HAP-1 (cell line): Measurements from ENCODE around the gene SHROOM4.

ENCODE experiments used
- DNase-seq, 2 experiments: peaks; one replicate each; pipeline ENCODE4 v3.0.0-alpha.2; 2016 to 2020; ENCODE audit warnings: low spot score in 2 of 2
- H3K27me3 ChIP-seq: fragments of 250-450 bp; sonication (Bioruptor Pico); 2 replicates; pipeline ENCODE4 v1.5.1; 2020; ENCODE audit warnings: low read depth, mild to moderate bottlenecking, moderate library complexity
- H3K36me3 ChIP-seq: fragments of 250-450 bp; sonication (Bioruptor Pico); replicated peaks from 2 replicates; pipeline ENCODE4 v1.5.1; 2020; ENCODE audit warnings: mild to moderate bottlenecking
- H3K4me1 ChIP-seq: fragments of 250-450 bp; sonication (Bioruptor Pico); 2 replicates; pipeline ENCODE4 v1.5.1; 2020; ENCODE audit warnings: mild to moderate bottlenecking
- H3K4me3 ChIP-seq: fragments of 250-450 bp; sonication (Bioruptor Pico); 2 replicates; pipeline ENCODE4 v1.5.1; 2020; ENCODE audit warnings: mild to moderate bottlenecking, moderate library complexity
- H3K9me3 ChIP-seq: fragments of 250-450 bp; sonication (Bioruptor Pico); 2 replicates; pipeline ENCODE4 v1.5.1; 2020; ENCODE audit warnings: mild to moderate bottlenecking, moderate library complexity
- in situ Hi-C: fragments of 300-500 bp; cut with MboI; formaldehyde crosslinking; loops from 3 replicates; pipeline ENCODE4 v1.14.3; 2020; ENCODE audit warnings: low sequenced_read_pairs, inconsistent platforms, mixed read lengths

The SHROOM4 gene

DNA sequence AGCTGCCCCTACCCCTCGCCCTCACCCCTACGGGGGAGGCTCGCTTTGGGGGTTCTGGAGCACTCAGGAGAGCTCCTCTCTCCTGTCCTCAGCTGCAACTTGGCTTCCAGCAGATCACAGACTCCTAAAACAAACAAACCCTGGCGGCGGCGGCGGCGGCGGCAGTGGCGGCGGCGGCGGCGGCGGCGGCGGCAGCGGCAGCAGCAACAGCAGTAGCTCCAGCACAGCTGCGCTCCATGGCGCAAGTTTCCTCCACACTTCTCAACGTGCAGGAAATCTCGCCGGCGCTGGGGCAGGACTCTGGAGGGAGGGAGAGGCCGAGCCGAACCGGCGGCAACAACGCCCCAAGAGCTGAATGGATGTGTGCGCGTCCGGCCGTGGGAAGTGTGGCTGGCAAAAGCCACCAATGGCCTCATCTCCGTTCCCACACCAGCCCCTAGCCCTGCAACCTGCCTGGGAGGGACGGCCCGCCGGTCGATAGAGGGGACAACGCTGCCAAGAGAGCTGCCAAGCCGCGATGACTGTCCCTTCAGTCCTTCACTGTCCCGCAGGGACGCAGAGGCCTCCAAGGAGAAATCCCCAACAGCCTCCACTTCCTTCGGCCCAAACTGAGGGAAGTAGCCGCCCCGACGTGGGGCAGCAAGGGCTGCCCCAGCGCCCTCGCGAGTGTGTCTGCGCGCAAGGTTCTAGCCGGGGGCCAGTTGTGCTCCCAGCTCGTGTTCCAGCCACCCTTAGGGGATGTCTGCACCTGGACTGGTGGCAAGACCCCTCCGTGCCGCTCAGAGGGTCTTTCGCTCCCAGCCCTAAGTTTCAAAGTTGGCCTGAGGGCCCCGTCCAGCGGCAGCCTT is 775 bp downstream of the SHROOM4 start:
- DNase-seq, result peak; percentile 23 to 69
- H3K4me1 ChIP-seq, result peaks cover 12% of the 10 kb centered on the region
- no peaks in the 10 kb centered on the region for H3K27me3 ChIP-seq
- no peaks in the 10 kb centered on the region for H3K36me3 ChIP-seq
- no peaks in the 10 kb centered on the region for H3K9me3 ChIP-seq
- in situ Hi-C loops, result no loop called here
- peak overlapping the region; percentile 48 for H3K4me3 ChIP-seq

- in situ Hi-C loops, result no loop called here
- Histone ChIP-seq H3K4me1 (no peaks in the 10 kb centered on the region), H3K27me3 (no peaks in the 10 kb centered on the region), H3K36me3 (no peaks in the 10 kb centered on the region), H3K4me3 (no peak overlapping the region), H3K9me3 (no peaks in the 10 kb centered on the region)
- no peak for DNase-seq
Measured at GRCh38 chrX:50805276-50805675, 8.7 kb downstream of the SHROOM4 start.

DNA sequence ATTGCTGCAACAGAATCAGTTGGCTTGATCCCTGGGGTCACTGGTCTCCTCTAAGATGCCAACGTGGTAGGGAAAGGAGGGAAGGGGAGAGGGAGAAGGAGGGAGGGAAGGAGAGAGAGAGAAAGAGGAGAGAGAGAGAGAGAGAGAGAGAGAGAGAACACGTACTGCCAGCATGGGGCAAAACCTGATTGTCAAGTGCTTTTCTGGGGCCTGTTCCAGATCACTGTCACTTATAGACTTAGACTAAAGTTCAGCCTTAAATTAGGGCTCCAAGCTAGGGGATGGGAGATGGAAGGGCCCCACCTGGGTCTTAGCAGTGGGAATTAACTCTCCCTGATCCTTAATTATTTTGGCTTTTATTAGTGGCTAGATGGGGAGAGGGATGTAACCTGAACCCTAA is 12.9 kb downstream of the SHROOM4 start:
- Histone ChIP-seq H3K4me3 (no peak overlapping the region), H3K36me3 (no peaks in the 10 kb centered on the region), H3K4me1 (no peaks in the 10 kb centered on the region), H3K27me3 (no peaks in the 10 kb centered on the region), H3K9me3 (no peaks in the 10 kb centered on the region)
- in situ Hi-C loops, result no loop called here
- no peak for DNase-seq

DNA sequence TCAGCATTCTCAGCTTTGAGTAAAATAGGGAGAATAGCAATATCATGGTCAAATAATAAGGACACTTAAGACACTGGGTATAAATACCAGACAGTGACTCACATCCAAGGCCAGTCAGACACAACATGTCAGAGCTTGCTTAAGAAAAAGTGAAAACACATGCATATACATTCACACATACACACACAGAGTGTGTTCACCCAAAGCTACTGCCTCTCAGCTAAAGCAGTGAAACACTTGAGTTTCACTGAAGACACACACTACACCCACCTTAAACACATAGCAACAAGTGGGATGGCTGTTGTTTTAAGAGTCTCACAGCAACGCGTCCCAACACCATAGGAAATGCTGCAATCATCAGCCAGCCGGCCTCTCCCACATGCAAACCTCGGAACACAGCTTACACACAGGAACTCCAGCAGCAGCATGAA is 14.4 kb downstream of the SHROOM4 start:
- Histone ChIP-seq H3K27me3 (no peaks in the 10 kb centered on the region), H3K36me3 (no peaks in the 10 kb centered on the region), H3K4me3 (no peak overlapping the region), H3K4me1 (no peaks in the 10 kb centered on the region), H3K9me3 (no peaks in the 10 kb centered on the region)
- in situ Hi-C loops, result no loop called here
- DNase-seq, result no peak

DNA sequence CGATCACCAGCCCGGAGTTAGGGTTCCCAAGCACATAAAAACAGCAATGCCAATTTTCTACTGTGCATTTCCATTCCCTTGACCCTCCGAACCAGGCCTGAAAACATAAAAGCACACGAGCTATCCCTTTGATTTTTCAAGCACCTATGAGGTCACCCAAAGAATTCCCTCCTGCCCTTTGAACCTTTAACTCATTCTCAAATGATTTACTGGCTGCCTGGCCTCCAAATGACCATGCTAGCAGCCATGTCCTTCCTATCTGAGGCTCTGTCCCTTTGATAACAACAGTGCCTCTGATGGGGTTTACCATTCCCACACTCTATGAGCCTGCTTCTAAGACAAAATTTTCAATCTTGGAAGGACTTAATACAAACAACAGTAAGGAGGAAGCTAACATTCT is 15.2 kb downstream of the SHROOM4 start:
- Histone ChIP-seq H3K36me3 (no peaks in the 10 kb centered on the region), H3K4me1 (peaks cover 5% of the 10 kb centered on the region), H3K4me3 (no peak overlapping the region), H3K27me3 (no peaks in the 10 kb centered on the region), H3K9me3 (no peaks in the 10 kb centered on the region)
- in situ Hi-C loops, result no loop called here
- no peak for DNase-seq

DNA sequence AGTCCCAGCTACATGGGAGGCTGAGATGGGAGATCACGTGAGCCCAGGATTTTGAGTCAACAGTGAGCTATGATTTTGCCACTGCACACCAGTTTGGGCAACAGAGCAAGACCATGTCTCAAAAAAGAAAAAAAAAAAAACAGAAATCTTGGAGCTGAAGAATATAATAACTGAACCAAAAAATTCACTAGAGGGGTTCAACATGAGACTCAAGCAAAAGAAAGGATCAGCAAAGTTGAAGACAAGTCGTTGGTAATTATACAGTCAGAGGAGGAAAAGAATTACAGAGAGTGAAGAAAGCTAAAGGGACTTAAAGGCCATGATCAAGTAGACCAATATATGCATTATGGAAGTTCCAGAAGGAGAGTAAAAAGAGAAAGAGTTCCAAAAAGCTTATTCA is 26.9 kb downstream of the SHROOM4 start:
- H3K4me3 ChIP-seq, result no peak overlapping the region
- no peaks in the 10 kb centered on the region for H3K9me3 ChIP-seq
- H3K36me3 ChIP-seq, result no peaks in the 10 kb centered on the region
- no peak for DNase-seq
- in situ Hi-C loops, result no loop called here
- no peaks in the 10 kb centered on the region for H3K27me3 ChIP-seq
- no peaks in the 10 kb centered on the region for H3K4me1 ChIP-seq

GRCh38 chrX:50780144-50780543 is 33.9 kb downstream of the SHROOM4 start:
- H3K9me3 ChIP-seq, result no peaks in the 10 kb centered on the region
- no peaks in the 10 kb centered on the region for H3K36me3 ChIP-seq
- peaks cover 33% of the 10 kb centered on the region for H3K4me1 ChIP-seq
- in situ Hi-C loops, result no loop called here
- no peaks in the 10 kb centered on the region for H3K27me3 ChIP-seq
- no peak for DNase-seq
- H3K4me3 ChIP-seq, result no peak overlapping the region

DNA sequence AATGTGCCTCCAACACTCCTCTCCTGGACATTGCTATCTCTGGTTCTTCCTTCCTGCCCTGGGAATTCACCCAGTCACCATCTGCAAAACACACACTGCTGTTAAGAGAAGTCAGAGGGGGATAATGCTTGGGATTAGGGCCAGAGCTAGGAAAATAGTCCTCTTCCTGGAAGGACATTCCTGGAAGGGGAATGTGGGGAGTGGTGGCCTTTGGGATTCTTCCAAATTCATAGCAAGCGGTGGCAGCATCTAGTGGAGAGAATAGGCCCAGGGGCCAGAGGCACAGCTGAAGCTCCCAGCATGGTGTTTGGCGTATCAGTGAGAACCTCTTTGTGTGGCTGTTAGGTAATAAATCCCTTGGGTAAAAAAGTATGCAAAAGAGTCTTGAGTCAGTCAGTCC is 34.3 kb downstream of the SHROOM4 start:
- no peaks in the 10 kb centered on the region for H3K27me3 ChIP-seq
- no peaks in the 10 kb centered on the region for H3K36me3 ChIP-seq
- in situ Hi-C loops, result no loop called here
- H3K4me1 ChIP-seq, result peaks cover 33% of the 10 kb centered on the region
- no peaks in the 10 kb centered on the region for H3K9me3 ChIP-seq
- DNase-seq, result peak; percentile 75 to 81
- no peak overlapping the region for H3K4me3 ChIP-seq

GRCh38 chrX:50778272-50778671 is 35.7 kb downstream of the SHROOM4 start:
- H3K36me3 ChIP-seq, result no peaks in the 10 kb centered on the region
- DNase-seq, result no peak
- no peak overlapping the region for H3K4me3 ChIP-seq
- in situ Hi-C loops, result no loop called here
- no peaks in the 10 kb centered on the region for H3K9me3 ChIP-seq
- H3K4me1 ChIP-seq, result peaks cover 33% of the 10 kb centered on the region
- no peaks in the 10 kb centered on the region for H3K27me3 ChIP-seq

DNA sequence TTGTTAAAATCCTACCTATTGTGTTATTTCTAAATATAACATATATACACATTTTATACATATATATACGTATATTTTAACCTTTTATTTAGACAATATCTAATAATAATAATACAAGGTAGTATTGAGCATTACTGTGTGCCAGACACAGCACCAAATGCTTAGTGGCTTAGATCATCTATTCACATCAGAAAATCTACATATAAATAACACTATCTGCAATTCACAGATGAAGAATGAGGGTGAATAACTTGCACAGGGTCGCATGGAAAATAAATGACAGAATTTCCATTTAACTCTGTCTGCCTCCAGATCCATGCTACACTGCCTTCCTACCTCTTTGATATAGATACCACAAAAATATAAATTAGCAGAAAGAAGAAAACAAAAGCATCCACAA is 37.7 kb downstream of the SHROOM4 start:
- no peak overlapping the region for H3K4me3 ChIP-seq
- H3K4me1 ChIP-seq, result peaks cover 33% of the 10 kb centered on the region
- H3K9me3 ChIP-seq, result no peaks in the 10 kb centered on the region
- H3K36me3 ChIP-seq, result no peaks in the 10 kb centered on the region
- in situ Hi-C loops, result no loop called here
- no peaks in the 10 kb centered on the region for H3K27me3 ChIP-seq
- DNase-seq, result peak in 1 of 2 experiments; percentile 84

DNA sequence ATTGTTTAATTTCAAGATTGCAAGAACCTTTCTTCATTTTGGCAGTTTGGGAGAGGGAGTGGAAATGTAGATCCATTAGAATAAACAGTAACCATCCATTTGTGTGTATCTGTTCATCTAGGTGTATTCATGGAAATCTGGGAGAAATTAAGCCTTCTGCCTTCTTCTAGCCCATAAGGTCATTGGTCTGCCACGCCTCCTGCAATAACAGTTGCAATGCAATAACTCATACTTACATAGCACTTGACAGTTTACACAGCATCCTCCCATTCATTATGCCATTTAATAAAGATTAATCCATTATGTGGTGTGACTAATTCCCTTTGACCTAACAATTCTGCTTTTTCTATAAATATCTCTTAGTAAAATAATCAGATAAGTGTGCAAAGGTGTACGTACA is 42.6 kb downstream of the SHROOM4 start:
- H3K27me3 ChIP-seq, result no peaks in the 10 kb centered on the region
- DNase-seq, result no peak
- in situ Hi-C loops, result no loop called here
- H3K4me3 ChIP-seq, result no peak overlapping the region
- H3K9me3 ChIP-seq, result no peaks in the 10 kb centered on the region
- H3K4me1 ChIP-seq, result peaks cover 9% of the 10 kb centered on the region
- no peaks in the 10 kb centered on the region for H3K36me3 ChIP-seq

- Histone ChIP-seq H3K4me1 (peaks cover 4% of the 10 kb centered on the region), H3K36me3 (no peaks in the 10 kb centered on the region), H3K4me3 (no peak overlapping the region), H3K9me3 (no peaks in the 10 kb centered on the region), H3K27me3 (no peaks in the 10 kb centered on the region)
- in situ Hi-C loops, result no loop called here
- no peak for DNase-seq
Measured at GRCh38 chrX:50770702-50771101, 43.3 kb downstream of the SHROOM4 start.

DNA sequence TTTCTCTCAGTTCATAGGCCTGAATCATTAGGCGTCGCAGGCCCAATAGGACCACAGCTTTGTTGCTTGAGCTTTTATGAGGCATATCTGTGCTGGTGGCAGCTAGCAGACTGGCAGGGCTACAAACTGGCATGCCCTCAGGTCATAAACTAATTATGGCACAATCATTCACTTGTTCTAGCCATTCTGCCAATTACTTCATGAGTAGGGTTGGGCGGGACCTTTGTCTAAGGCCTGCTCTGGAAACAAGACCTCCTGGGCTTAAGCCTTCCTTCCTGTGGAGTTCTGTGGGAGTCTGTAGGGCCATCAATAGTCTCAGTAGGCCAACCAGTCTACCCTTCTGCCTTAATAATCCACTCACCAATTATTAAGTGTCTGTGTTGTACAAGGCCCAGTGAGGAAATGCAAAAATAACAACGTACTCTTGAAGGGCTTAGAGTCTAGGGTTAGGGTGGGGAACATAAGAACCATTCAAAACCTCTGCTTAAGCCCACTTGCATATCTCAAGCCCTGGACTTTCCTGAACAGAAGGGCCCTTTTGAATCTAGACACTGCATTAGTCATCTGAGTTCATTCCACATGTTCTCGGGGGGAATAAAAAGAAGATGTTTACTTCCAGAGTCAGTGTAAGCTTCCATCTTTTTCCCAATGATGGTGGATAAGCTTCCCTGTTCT is 44.5 kb downstream of the SHROOM4 start:
- DNase-seq, result no peak
- in situ Hi-C loops, result no loop called here
- H3K4me3 ChIP-seq, result no peak overlapping the region

GRCh38 chrX:50768801-50769200 is 45.2 kb downstream of the SHROOM4 start:
- Histone ChIP-seq H3K36me3 (no peaks in the 10 kb centered on the region), H3K4me1 (no peaks in the 10 kb centered on the region; the same call in 1 of the 2 replicates), H3K4me3 (no peak overlapping the region), H3K9me3 (no peaks in the 10 kb centered on the region; the same call in 1 of the 2 replicates), H3K27me3 (no peaks in the 10 kb centered on the region)
- no peak for DNase-seq
- in situ Hi-C loops, result no loop called here

More for the DNA sequence above, 44.5 kb downstream of the SHROOM4 start:
- no peaks in the 10 kb centered on the region; the same call in 1 of the 2 replicates for H3K9me3 ChIP-seq
- no peaks in the 10 kb centered on the region for H3K27me3 ChIP-seq
- H3K36me3 ChIP-seq, result no peaks in the 10 kb centered on the region
- H3K4me1 ChIP-seq, result no peaks in the 10 kb centered on the region; the same call in 1 of the 2 replicates
